GM12878 (cell line): ENCODE measurements around the gene NSL1. TPM values are rescaled to one million over a fixed set of nuclear protein-coding genes. Genes with fewer than 3 reads are reported as not detected.

ENCODE experiments used
- ATAC-seq: fragments of 200-7000 bp; cut with Tn5 transposase; 3 replicates; pipeline ENCODE4 v1.9.1; 2020; ENCODE audit warnings: mild to moderate bottlenecking, moderate library complexity
- BruUV-seq: library from RNA; stranded (reverse); fragments of 400-500 nt; replicated peaks from 2 replicates; lab custom pipeline; 2021; lab: Mats Ljungman, UMichigan
- CTCF ChIA-PET: fragments of 300-600 bp; sonication (Branson Sonifier 250); formaldehyde crosslinking; extraction: SDS; loops from one replicate; lab custom pipeline; 2021; ENCODE audit warnings: inconsistent platforms; lab: Yijun Ruan, JAX
- POLR2A ChIA-PET: fragments of 350-600 bp; formaldehyde crosslinking; extraction: SDS; loops from one replicate; lab custom pipeline; 2021; ENCODE audit warnings: inconsistent platforms; lab: Charles Lee
- RAD21 ChIA-PET: fragments of 300-600 bp; sonication (Branson Sonifier 250); formaldehyde crosslinking; loops from one replicate; lab custom pipeline; 2023; ENCODE audit warnings: antibody characterized with exemption; ENCODE audit not compliant: unreplicated experiment; lab: Charles Lee
- SMC1A ChIA-PET: fragments of 300-600 bp; sonication (Branson Sonifier 250); formaldehyde crosslinking; loops from one replicate; lab custom pipeline; 2023; ENCODE audit not compliant: unreplicated experiment, uncharacterized antibody; lab: Charles Lee
- DNase-seq: peaks from one replicate; pipeline ENCODE4 v3.0.0-alpha.2; 2011; ENCODE audit warnings: low read depth, low spot score
- FAIRE-seq: peaks from 3 replicates; lab custom pipeline; 2011; peaks lifted over from hg19 to GRCh38; lab: Jason Lieb, UNC
- H2AFZ ChIP-seq: 2 replicates; pipeline ENCODE4 v1.6.0; 2011; ENCODE audit warnings: low read depth, low read length, control low read depth; ENCODE audit not compliant: control insufficient read depth
- H3K27ac ChIP-seq: 2 replicates; pipeline ENCODE4 v1.5.1; 2011; ENCODE audit warnings: control low read depth; ENCODE audit not compliant: control insufficient read depth, insufficient read depth
- H3K27me3 ChIP-seq, 2 experiments: replicated peaks in 1 of 2; 2 replicates each; pipeline versions ENCODE4 v1.6.0 to v1.6.1; 2011; ENCODE audit warnings: low read length in 1 of 2; ENCODE audit not compliant: control insufficient read depth in 2 of 2, insufficient read depth in 2 of 2
- H3K36me3 ChIP-seq, 2 experiments: 2 replicates each; pipeline ENCODE4 v1.5.1; 2011; ENCODE audit warnings: low read length in 1 of 2; ENCODE audit not compliant: control insufficient read depth in 2 of 2, insufficient read depth in 2 of 2
- H3K4me1 ChIP-seq: 2 replicates; pipeline ENCODE4 v1.6.1; 2011; ENCODE audit warnings: mild to moderate bottlenecking, low read length, moderate library complexity, mixed read lengths; ENCODE audit not compliant: control insufficient read depth, insufficient read depth
- H3K4me2 ChIP-seq: 2 replicates; pipeline ENCODE4 v1.6.0; 2011; ENCODE audit warnings: control low read depth; ENCODE audit not compliant: control insufficient read depth, insufficient read depth
- H3K4me3 ChIP-seq: fragments of 200-600 bp; sonication (generic); 2 replicates; pipeline ENCODE4 v1.5.1; 2016
- H3K79me2 ChIP-seq: 2 replicates; pipeline ENCODE4 v1.6.0; 2011; ENCODE audit warnings: low read length; ENCODE audit not compliant: control insufficient read depth, insufficient read depth
- H3K9ac ChIP-seq: 2 replicates; pipeline ENCODE4 v1.8.0; 2011; ENCODE audit warnings: low read length, control low read depth, mixed read lengths; ENCODE audit not compliant: control insufficient read depth, insufficient read depth
- H3K9me3 ChIP-seq: replicated peaks from 3 replicates; pipeline ENCODE4 v1.5.1; 2011; ENCODE audit warnings: mild to moderate bottlenecking, low read length; ENCODE audit not compliant: control insufficient read depth, insufficient read depth
- H4K20me1 ChIP-seq: 2 replicates; pipeline ENCODE4 v1.6.0; 2011; ENCODE audit not compliant: control insufficient read depth, insufficient read depth
- CBFB ChIP-seq: IDR thresholded peaks from 2 replicates; pipeline ENCODE4 v1.6.1; 2016; ENCODE audit warnings: antibody characterized with exemption, low read depth
- CREM ChIP-seq: IDR thresholded peaks from 2 replicates; pipeline ENCODE4 v1.6.1; 2014; ENCODE audit warnings: antibody characterized with exemption, low read depth
- DPF2 ChIP-seq: fragments of 450-650 bp; IDR thresholded peaks from 2 replicates; pipeline ENCODE4 v1.6.1; 2017; ENCODE audit warnings: mild to moderate bottlenecking
- EGR1 ChIP-seq, 2 experiments: IDR thresholded peaks; 1 replicate in 1 of 2; 2 replicates in 1 of 2; pipeline ENCODE4 v1.6.1; 2011 to 2012; ENCODE audit warnings: low read depth in 2 of 2, low read length in 2 of 2, borderline replicate concordance in 1 of 2, mild to moderate bottlenecking in 1 of 2, moderate library complexity in 1 of 2
- GABPA ChIP-seq: IDR thresholded peaks from 2 replicates; pipeline ENCODE4 v1.6.1; 2014; ENCODE audit warnings: antibody characterized with exemption, low read depth, mild to moderate bottlenecking, inconsistent platforms
- IKZF1 ChIP-seq: fragments of 450-650 bp; conservative IDR thresholded peaks from 2 replicates; pipeline ENCODE4 v1.6.1; 2017; ENCODE audit warnings: antibody characterized with exemption, mild to moderate bottlenecking
- IKZF2 ChIP-seq, 2 experiments: fragments of 450-650 bp; IDR thresholded peaks; 2 replicates each; pipeline ENCODE4 v1.6.1; 2017; ENCODE audit warnings: mild to moderate bottlenecking in 2 of 2, moderate library complexity in 2 of 2
- IRF3 ChIP-seq: fragments of 450-650 bp; IDR thresholded peaks from 2 replicates; pipeline ENCODE4 v1.6.1; 2014; ENCODE audit warnings: mild to moderate bottlenecking
- JUNB ChIP-seq: IDR thresholded peaks from 2 replicates; pipeline ENCODE4 v1.6.1; 2016; ENCODE audit warnings: antibody characterized with exemption, mild to moderate bottlenecking
- NFIC ChIP-seq: IDR thresholded peaks from 2 replicates; pipeline ENCODE4 v1.6.1; 2012; ENCODE audit warnings: low read depth, mild to moderate bottlenecking, inconsistent platforms, low read length, moderate library complexity
- NFXL1 ChIP-seq: fragments of 450-650 bp; IDR thresholded peaks from 2 replicates; pipeline ENCODE4 v1.6.1; 2017; ENCODE audit warnings: antibody characterized with exemption, mild to moderate bottlenecking, borderline replicate concordance
- NR2F1 ChIP-seq: fragments of 450-650 bp; conservative IDR thresholded peaks from 2 replicates; pipeline ENCODE4 v1.6.1; 2017; ENCODE audit warnings: mild to moderate bottlenecking
- PBX3 ChIP-seq: IDR thresholded peaks from 2 replicates; pipeline ENCODE4 v1.6.1; 2011; ENCODE audit warnings: mild to moderate bottlenecking, low read depth, low read length, moderate library complexity; ENCODE audit not compliant: insufficient replicate concordance
- TBL1XR1 ChIP-seq: IDR thresholded peaks from 2 replicates; pipeline ENCODE4 v1.6.1; 2012; ENCODE audit warnings: low read depth, low read length, improper control_type of control experiment
- ZBED1 ChIP-seq: IDR thresholded peaks from 2 replicates; pipeline ENCODE4 v1.6.1; 2016; ENCODE audit warnings: borderline replicate concordance
- ZNF687 ChIP-seq: fragments of 450-650 bp; IDR thresholded peaks from 2 replicates; pipeline ENCODE4 v1.6.1; 2017; ENCODE audit warnings: mild to moderate bottlenecking, moderate library complexity
- WGBS: methylation state at CpG from one replicate; pipeline ENCODE4 v1.1.6; 2016; ENCODE audit warnings: low lambda C conversion rate; ENCODE audit not compliant: insufficient replicate concordance, insufficient coverage; ENCODE audit errors: missing lambda C conversion rate; 5-methylcytosine and 5-hydroxymethylcytosine counted together
- in situ Hi-C: fragments of 300-500 bp; cut with MboI; formaldehyde crosslinking; loops from 9 replicates; pipeline ENCODE4 v1.14.3; 2018; ENCODE audit warnings: mixed read lengths
- intact Hi-C: fragments of 100-400 bp; cut with micrococcal nuclease; formaldehyde crosslinking; loops from one replicate; pipeline ENCODE4 v1.14.2; 2022; ENCODE audit not compliant: unreplicated experiment
- polyA plus RNA-seq, 11 experiments: library from polyadenylated mRNA; depleted of rRNA in 4 of 11; unstranded in 6 of 11; stranded (reverse) in 5 of 11; fragments of >200 nt; fragmentation: Nextera tagmentation in 4 of 11; fragmentation: Illumina TruSeq in 1 of 11; extraction: Ambion mirVana in 4 of 11; extraction: Trizol in 1 of 11; gene quantifications; 1 replicate in 1 of 11; 2 replicates in 10 of 11; pipeline versions ENCODE4 v1.2.1 to v1.2.3, GENCODE V29; 2011 to 2016; ENCODE audit warnings: inconsistent platforms in 2 of 11, missing spikeins in 2 of 11, low read depth in 1 of 11
- total RNA-seq, 4 experiments: library from RNA; depleted of rRNA in 3 of 4; stranded (reverse); fragments of >200 nt in 3 of 4; fragmentation: Illumina TruSeq in 1 of 4; extraction: Trizol in 1 of 4; gene quantifications; 2 replicates each; pipeline versions ENCODE4 v1.2.1 to v1.2.3, GENCODE V29; 2013 to 2021
- TF ChIP-seq, protein P1 (sequence below): fragments of 450-650 bp; IDR thresholded peaks from 2 replicates; pipeline ENCODE4 v1.6.1; 2016; ENCODE audit warnings: mild to moderate bottlenecking

The NSL1 gene
- total and polyA plus RNA-seq, 10 of the 15 experiments (the other 5 are each of a cell fraction or from before 2014, with no cell fraction given) = 36.7 to 74.2 (median 46.4) TPM

DNA sequence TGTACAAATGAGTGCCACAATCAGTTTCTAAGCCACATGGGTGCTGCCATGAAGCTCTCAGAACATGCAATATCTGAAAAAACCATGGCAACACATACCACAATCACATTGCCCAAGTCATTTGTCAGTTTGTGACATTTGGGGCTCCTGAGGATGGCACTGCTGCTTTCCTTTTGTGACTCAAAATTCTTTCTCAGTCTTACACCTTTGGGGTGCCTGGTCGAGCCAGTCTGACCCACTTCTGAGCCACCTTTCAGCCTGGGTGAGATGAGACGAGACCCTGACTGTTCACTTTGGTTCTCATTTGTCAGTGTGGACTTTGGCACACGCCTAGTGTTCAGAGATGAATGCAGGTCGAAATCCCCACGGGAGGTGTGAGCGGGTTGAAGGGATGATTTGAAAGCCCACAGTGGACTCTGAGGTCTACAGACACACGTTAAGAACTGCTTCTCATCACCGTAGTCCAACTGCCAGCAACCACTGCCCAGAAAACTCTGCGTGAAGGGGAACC lies 100.0 kb downstream of the NSL1 start:
- Histone ChIP-seq H3K79me2 (no peaks in the 10 kb centered on the region), H4K20me1 (no peaks in the 10 kb centered on the region), H3K4me3 (no peak overlapping the region; the same call in 1 of the 2 replicates), H3K27ac (no peak overlapping the region), H3K27me3 (no peaks in the 10 kb centered on the region), H3K4me2 (peak overlapping the region; percentile 28; the same call in 1 of the 2 replicates), H3K4me1 (peaks cover 7% of the 10 kb centered on the region), H3K36me3 (peaks cover 0 to 5% of the 10 kb centered on the region in 2 experiments; a peak in 1 of 4 replicates), H2AFZ (peak overlapping the region; percentile 3; the same call in 1 of the 2 replicates), H3K9me3 (no peaks in the 10 kb centered on the region), H3K9ac (no peak overlapping the region)
- FAIRE-seq (no peak), ATAC-seq (peak; percentile 93), DNase-seq (peak; percentile 60)
- RAD21 ChIA-PET = interaction anchor here (1.0 to 2.0 kb wide), 3 partner anchors 13 to 27 kb away, joined by 3 to 9 read pairs (median 6); no protein-coding TSS in a partner anchor
- CTCF ChIA-PET = interaction anchor here (1.0 to 4.7 kb wide), 4 partner anchors 13 to 215 kb away, joined by 4 to 16 read pairs (median 9); no protein-coding TSS in a partner anchor
- POLR2A ChIA-PET = interaction anchor here (1.6 to 1.8 kb wide), 2 partner anchors 14 to 83 kb away, joined by 4 to 8 read pairs; partner anchors contain the start of gene ATF3
- BruUV-seq = no TSS peak
- 3% methylated on average over 9 of the region's 9 CpGs for WGBS
- SMC1A ChIA-PET = interaction anchor here (0.7 to 3.2 kb wide), 6 partner anchors 10 to 213 kb away, joined by 3 to 17 read pairs (median 6); no protein-coding TSS in a partner anchor
- intact Hi-C loops = no loop called here
- in situ Hi-C loops = no loop called here
- TF ChIP-seq ZBED1 = 0 out of 2 replicates have a peak, but pooled peaks have one; percentile 29
- TF ChIP-seq, protein P1, sequence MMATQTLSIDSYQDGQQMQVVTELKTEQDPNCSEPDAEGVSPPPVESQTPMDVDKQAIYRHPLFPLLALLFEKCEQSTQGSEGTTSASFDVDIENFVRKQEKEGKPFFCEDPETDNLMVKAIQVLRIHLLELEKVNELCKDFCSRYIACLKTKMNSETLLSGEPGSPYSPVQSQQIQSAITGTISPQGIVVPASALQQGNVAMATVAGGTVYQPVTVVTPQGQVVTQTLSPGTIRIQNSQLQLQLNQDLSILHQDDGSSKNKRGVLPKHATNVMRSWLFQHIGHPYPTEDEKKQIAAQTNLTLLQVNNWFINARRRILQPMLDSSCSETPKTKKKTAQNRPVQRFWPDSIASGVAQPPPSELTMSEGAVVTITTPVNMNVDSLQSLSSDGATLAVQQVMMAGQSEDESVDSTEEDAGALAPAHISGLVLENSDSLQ = peak; percentile 54
- peak; percentile 28; the same call in 1 of the 2 replicates for TF ChIP-seq CREM
- peak in 1 of 2 experiments; percentile 44; a peak in 1 of 4 replicates for TF ChIP-seq IKZF2 (IDR thresholded peaks at IDR 0.05)
- TF ChIP-seq JUNB = peak; percentile 31; the same call in 1 of the 2 replicates
- TF ChIP-seq NFIC = 0 out of 2 replicates have a peak, but pooled peaks have one; percentile 39
- no peak for TF ChIP-seq TBL1XR1
- TF ChIP-seq CBFB = no peak
- peak; percentile 67 for TF ChIP-seq NR2F1
- peak; percentile 65; the same call in 1 of the 2 replicates for TF ChIP-seq IKZF1
- no peak for TF ChIP-seq IRF3
- TF ChIP-seq ZNF687 = 0 out of 2 replicates have a peak, but pooled peaks have one; percentile 37
- TF ChIP-seq DPF2 = 0 out of 2 replicates have a peak, but pooled peaks have one; percentile 48
- TF ChIP-seq GABPA = no peak
- peak; percentile 73 for TF ChIP-seq PBX3
- no peak for TF ChIP-seq EGR1 (IDR thresholded peaks at IDR 0.05; ENCODE audit: borderline replicate concordance in 1 of 2, low read depth in 2 of 2, low read length in 2 of 2)
- TF ChIP-seq NFXL1 = no peak
